H1 (cell line): ENCODE data around the gene ASTN2. TPM values are rescaled to one million over a fixed set of nuclear protein-coding genes. Genes with fewer than 3 reads are reported as not detected.

Experiments
- CTCF ChIA-PET: fragments of 300-600 bp; sonication (Branson Sonifier 250); formaldehyde crosslinking; loops from one replicate; lab custom pipeline; 2021; ENCODE audit not compliant: partially characterized antibody; lab: Charles Lee
- POLR2A ChIA-PET: fragments of 300-600 bp; sonication (Branson Sonifier 250); formaldehyde crosslinking; loops from one replicate; lab custom pipeline; 2021; ENCODE audit warnings: inconsistent platforms; ENCODE audit not compliant: partially characterized antibody; lab: Charles Lee
- DNase-seq, 2 experiments: peaks; one replicate each; pipeline versions ENCODE4 v3.0.0 to v3.0.0-alpha.2; 2010 to 2022; ENCODE audit warnings: low spot score in 2 of 2, low read depth in 1 of 2, mixed read lengths in 1 of 2
- FAIRE-seq: peaks from 2 replicates; lab custom pipeline; 2011; peaks lifted over from hg19 to GRCh38; lab: Jason Lieb, UNC
- H2AFZ ChIP-seq: 2 replicates; pipeline ENCODE4 v1.8.1; 2012; ENCODE audit warnings: low read length, inconsistent platforms
- H2AK5ac ChIP-seq: 2 replicates; pipeline ENCODE4 v1.6.1; 2013; ENCODE audit warnings: low read depth, low read length
- H2BK120ac ChIP-seq: replicated peaks from 2 replicates; pipeline ENCODE3; 2013; ENCODE audit warnings: low read depth, low read length, inconsistent platforms
- H2BK12ac ChIP-seq: 2 replicates; pipeline ENCODE4 v1.6.1; 2013; ENCODE audit warnings: low read depth, low read length
- H2BK15ac ChIP-seq: 2 replicates; pipeline ENCODE4 v1.6.1; 2013; ENCODE audit warnings: low read length
- H2BK20ac ChIP-seq: 2 replicates; pipeline ENCODE4 v1.6.1; 2013; ENCODE audit warnings: low read length
- H2BK5ac ChIP-seq: 2 replicates; pipeline ENCODE4 v1.6.1; 2013; ENCODE audit warnings: low read depth, low read length
- H3K14ac ChIP-seq: 2 replicates; pipeline ENCODE4 v1.6.1; 2013; ENCODE audit warnings: inconsistent platforms; ENCODE audit not compliant: insufficient read length
- H3K18ac ChIP-seq: 2 replicates; pipeline ENCODE4 v1.6.1; 2013; ENCODE audit warnings: low read length; ENCODE audit errors: extremely low read depth
- H3K23ac ChIP-seq: 2 replicates; pipeline ENCODE4 v1.6.1; 2013; ENCODE audit warnings: inconsistent platforms; ENCODE audit not compliant: insufficient read length
- H3K23me2 ChIP-seq: 2 replicates; pipeline ENCODE4 v1.6.1; 2013; ENCODE audit warnings: low read depth, low read length
- H3K27ac ChIP-seq: 2 replicates; pipeline ENCODE4 v1.6.1; 2011; ENCODE audit warnings: low read depth, low read length, inconsistent platforms
- H3K27me3 ChIP-seq, 4 experiments: replicated peaks in 1 of 4; 1 replicate in 1 of 4; 2 replicates in 3 of 4; pipeline versions ENCODE4 v1.6.1 to v1.8.1; 2011 to 2013; ENCODE audit warnings: low read length in 3 of 4, mild to moderate bottlenecking in 3 of 4, inconsistent platforms in 2 of 4, mixed read lengths in 2 of 4, moderate library complexity in 1 of 4; ENCODE audit not compliant: control insufficient read depth in 3 of 4, insufficient read depth in 3 of 4; ENCODE audit errors: extremely low read depth in 1 of 4
- H3K36me3 ChIP-seq, 4 experiments: 2 replicates each; pipeline versions ENCODE4 v1.6.1 to v1.8.1; 2011 to 2013; ENCODE audit warnings: mild to moderate bottlenecking in 4 of 4, low read length in 3 of 4, moderate library complexity in 2 of 4, control low read depth in 1 of 4, inconsistent platforms in 1 of 4; ENCODE audit not compliant: insufficient read depth in 4 of 4, control insufficient read depth in 2 of 4
- H3K4ac ChIP-seq: replicated peaks from 2 replicates; pipeline ENCODE3; 2013; ENCODE audit warnings: low read length, low read depth, mixed read lengths, inconsistent platforms; ENCODE audit not compliant: insufficient read length
- H3K4me1 ChIP-seq, 4 experiments: replicated peaks in 1 of 4; 1 replicate in 1 of 4; 2 replicates in 3 of 4; pipeline versions ENCODE4 v1.6.1 to v1.8.1; 2011 to 2013; ENCODE audit warnings: low read length in 3 of 4, inconsistent platforms in 2 of 4, mixed read lengths in 1 of 4; ENCODE audit not compliant: insufficient read depth in 4 of 4, control insufficient read depth in 3 of 4
- H3K4me2 ChIP-seq, 2 experiments: 2 replicates each; pipeline versions ENCODE4 v1.6.1 to v1.8.1; 2011 to 2013; ENCODE audit warnings: low read depth in 2 of 2, low read length in 2 of 2, control low read depth in 1 of 2, inconsistent platforms in 1 of 2, mild to moderate bottlenecking in 1 of 2; ENCODE audit not compliant: insufficient read depth in 1 of 2
- H3K4me3 ChIP-seq, 4 experiments: fragments of 200-600, 300-600 bp in 1 of 4; sonication (generic), shearing (Covaris generic), sonication (Bioruptor Twin) in 1 of 4; 2 replicates each; pipeline versions ENCODE4 v1.5.1 to v1.8.1; 2011 to 2016; ENCODE audit warnings: low read length in 4 of 4, low read depth in 3 of 4, control low read depth in 2 of 4, inconsistent platforms in 2 of 4, mild to moderate bottlenecking in 2 of 4, mixed read lengths in 1 of 4, moderate library complexity in 1 of 4; ENCODE audit not compliant: insufficient read depth in 2 of 4; ENCODE audit errors: extremely low read depth in 1 of 4
- H3K56ac ChIP-seq: replicated peaks from 2 replicates; pipeline ENCODE3; 2013; ENCODE audit warnings: low read depth, mild to moderate bottlenecking, mixed read lengths, low read length, inconsistent platforms; ENCODE audit not compliant: insufficient read length
- H3K79me1 ChIP-seq: 2 replicates; pipeline ENCODE4 v1.6.1; 2013; ENCODE audit warnings: low read depth, low read length, control low read depth
- H3K79me2 ChIP-seq, 2 experiments: 2 replicates each; pipeline versions ENCODE4 v1.6.1 to v1.8.1; 2012 to 2013; ENCODE audit warnings: low read length in 2 of 2, mild to moderate bottlenecking in 2 of 2, inconsistent platforms in 1 of 2; ENCODE audit not compliant: insufficient read depth in 2 of 2, control insufficient read depth in 1 of 2
- H3K9ac ChIP-seq, 4 experiments: replicated peaks in 1 of 4; 1 replicate in 1 of 4; 2 replicates in 3 of 4; pipeline versions ENCODE4 v1.6.1 to v1.8.1; 2011 to 2013; ENCODE audit warnings: low read depth in 3 of 4, low read length in 3 of 4, control low read depth in 2 of 4, mild to moderate bottlenecking in 2 of 4, moderate library complexity in 2 of 4, inconsistent platforms in 1 of 4; ENCODE audit errors: extremely low read depth in 1 of 4
- H3K9me3 ChIP-seq, 2 experiments: 2 replicates each; pipeline versions ENCODE4 v1.6.1 to v1.8.1; 2012 to 2013; ENCODE audit warnings: mild to moderate bottlenecking in 2 of 2, moderate library complexity in 2 of 2, control low read depth in 1 of 2, inconsistent platforms in 1 of 2, low read depth in 1 of 2, low read length in 1 of 2, mixed read lengths in 1 of 2; ENCODE audit not compliant: insufficient read depth in 2 of 2
- H4K20me1 ChIP-seq, 2 experiments: replicated peaks in 1 of 2; 2 replicates each; pipeline versions ENCODE3 to v1.8.1; 2011 to 2013; ENCODE audit warnings: inconsistent platforms in 2 of 2, low read length in 2 of 2, mild to moderate bottlenecking in 1 of 2; ENCODE audit not compliant: insufficient read depth in 2 of 2, control insufficient read depth in 1 of 2
- H4K5ac ChIP-seq: 2 replicates; pipeline ENCODE4 v1.6.1; 2013; ENCODE audit warnings: low read length, low read depth, mixed read lengths, inconsistent platforms; ENCODE audit not compliant: insufficient read length
- H4K8ac ChIP-seq: 2 replicates; pipeline ENCODE4 v1.8.0; 2013; ENCODE audit warnings: mild to moderate bottlenecking, moderate library complexity, low read length, inconsistent platforms; ENCODE audit not compliant: insufficient read depth; ENCODE audit errors: extremely low read depth
- H4K91ac ChIP-seq: replicated peaks from 2 replicates; pipeline ENCODE3; 2013; ENCODE audit warnings: low read length, mixed read lengths, inconsistent platforms; ENCODE audit not compliant: insufficient read length
- CREB1 ChIP-seq: IDR thresholded peaks from 2 replicates; pipeline ENCODE4 v1.6.1; 2012; ENCODE audit warnings: inconsistent platforms
- JUND ChIP-seq: IDR thresholded peaks from 2 replicates; pipeline ENCODE4 v1.6.1; 2011; ENCODE audit warnings: mild to moderate bottlenecking, improper control_type of control experiment, low read length
- KDM1A ChIP-seq: fragments of 200-600, 300-600 bp; sonication (generic); IDR thresholded peaks from 2 replicates; pipeline ENCODE4 v1.7.1; 2016; ENCODE audit warnings: mild to moderate bottlenecking, low read length, borderline replicate concordance
- SP1 ChIP-seq: IDR thresholded peaks from 2 replicates; pipeline ENCODE4 v1.6.1; 2011; ENCODE audit warnings: low read depth, low read length
- WGBS, 2 experiments: shearing (Covaris generic) in 1 of 2; methylation state at CpG; one replicate each; pipeline versions ENCODE4 v1.1.6 to v1.1.7; 2013 to 2015; ENCODE audit warnings: low lambda C conversion rate in 2 of 2, mixed read lengths in 2 of 2, inconsistent platforms in 1 of 2, low coverage in 1 of 2, missing lambda C conversion rate in 1 of 2; ENCODE audit not compliant: insufficient replicate concordance in 2 of 2, insufficient coverage in 1 of 2, insufficient read length in 1 of 2; ENCODE audit errors: extremely low coverage in 1 of 2, missing lambda C conversion rate in 1 of 2; 5-methylcytosine and 5-hydroxymethylcytosine counted together
- polyA plus RNA-seq, 7 experiments: library from polyadenylated mRNA; depleted of rRNA in 3 of 7; stranded (reverse) in 5 of 7; unstranded in 2 of 7; fragments of >200 nt in 5 of 7; fragments of 200-250 nt in 2 of 7; gene quantifications; 1 replicate in 5 of 7; 2 replicates in 1 of 7; 4 replicates in 1 of 7; pipeline versions ENCODE4 v1.2.1 to v1.2.3, GENCODE V29; 2011 to 2013; ENCODE audit warnings: missing spikeins in 2 of 7, mixed read lengths in 2 of 7
- total RNA-seq: library from RNA; stranded (reverse); fragmentation: NEBNext Ultra II Directional; extraction: Animal tissue kit (Norgen Biotek cat#: 25700); gene quantifications from 2 replicates; pipeline ENCODE4 v1.2.1, GENCODE V29; 2021

The ASTN2 gene
- total and polyA plus RNA-seq, 2 of the 8 experiments (the other 6 are each of a cell fraction or from before 2014, with no cell fraction given) = 8.2 to 13.7 TPM

- DNase-seq (no peak), FAIRE-seq (no peak)
- H3K4me3 ChIP-seq = no peak overlapping the region
- H3K9me3 ChIP-seq = no peaks in the 10 kb centered on the region
- TF ChIP-seq SP1 (no peak), KDM1A (peak; percentile 66; the same call in 1 of the 2 replicates), JUND (peak; percentile 57; the same call in 1 of the 2 replicates), CREB1 (no peak)
- H2AK5ac ChIP-seq = no peak overlapping the region
- no peak overlapping the region for H4K91ac ChIP-seq
- H2BK20ac ChIP-seq = no peak overlapping the region
- H2BK5ac ChIP-seq = no peak overlapping the region
- no peak overlapping the region for H3K27ac ChIP-seq
- H2BK12ac ChIP-seq = no peak overlapping the region
- POLR2A ChIA-PET = no interaction called here
- no peaks in the 10 kb centered on the region for H3K27me3 ChIP-seq
- WGBS, 2 experiments = 82% methylated on average over 3 of the region's 3 CpGs; no CpG with 5 or more reads in 1 of the 2 experiments
- no peaks in the 10 kb centered on the region for H3K23me2 ChIP-seq
- H3K14ac ChIP-seq = no peak overlapping the region
- H3K56ac ChIP-seq = no peak overlapping the region
- CTCF ChIA-PET = interaction anchor here (1.2 kb wide), 1 partner anchor 12 kb away, joined by 4 read pairs; no protein-coding TSS in a partner anchor
- no peak overlapping the region for H4K8ac ChIP-seq
- H2AFZ ChIP-seq = no peak overlapping the region
- no peaks in the 10 kb centered on the region for H3K4me1 ChIP-seq
- no peak overlapping the region; a peak in 1 of 7 replicates for H3K9ac ChIP-seq
- no peaks in the 10 kb centered on the region for H3K79me1 ChIP-seq
- no peak overlapping the region for H3K4me2 ChIP-seq
- no peaks in the 10 kb centered on the region for H3K36me3 ChIP-seq
- no peaks in the 10 kb centered on the region for H4K20me1 ChIP-seq
- no peaks in the 10 kb centered on the region for H3K79me2 ChIP-seq
- H3K23ac ChIP-seq = no peak overlapping the region
- H3K4ac ChIP-seq = no peak overlapping the region
- no peak overlapping the region for H3K18ac ChIP-seq
- no peak overlapping the region for H2BK15ac ChIP-seq
- H4K5ac ChIP-seq = no peak overlapping the region
- no peak overlapping the region for H2BK120ac ChIP-seq
Observed at GRCh38 chr9:117460743-117461142, 45.9 kb upstream of the ASTN2 start.
